GM20000 (cell line): ENCODE results near the gene SH3BP4.

ENCODE experiments used
- DNase-seq: peaks from one replicate; pipeline ENCODE4 v3.0.0; 2012; ENCODE audit warnings: low spot score
- CTCF ChIP-seq: IDR thresholded peaks from 2 replicates; pipeline ENCODE4 v1.5.1; 2012; ENCODE audit warnings: mild to moderate bottlenecking, control low read depth; ENCODE audit errors: extremely low read depth, missing control alignments

The SH3BP4 gene

GRCh38 chr2:234951664-234952269 is at the start of gene SH3BP4:
Gene SH3BP4, plus strand, starts transcription at chr2:234952017. Its CDS starts 82,986 bp downstream, at chr2:235035003.
- DNase-seq: peak; percentile 52

GRCh38 chr2:234904785-234905184 is 47.0 kb upstream of the SH3BP4 start:
- no peak for DNase-seq
- TF ChIP-seq CTCF: no peak

More at GRCh38 chr2:234951664-234952269, at the start of gene SH3BP4:
- no peak for TF ChIP-seq CTCF

GRCh38 chr2:234905547-234906265 is 46.1 kb upstream of the SH3BP4 start:
- no peak for TF ChIP-seq CTCF
- no peak for DNase-seq

- no peak for DNase-seq
- no peak for TF ChIP-seq CTCF
Measured at GRCh38 chr2:234910186-234910679, 41.6 kb upstream of the SH3BP4 start.

- DNase-seq: no peak
- no peak for TF ChIP-seq CTCF
Measured at GRCh38 chr2:234911271-234911670, 40.5 kb upstream of the SH3BP4 start.

GRCh38 chr2:234912437-234912836 is 39.4 kb upstream of the SH3BP4 start:
- TF ChIP-seq CTCF: no peak
- no peak for DNase-seq

GRCh38 chr2:234913208-234913626 is 38.6 kb upstream of the SH3BP4 start:
- no peak for TF ChIP-seq CTCF

More at GRCh38 chr2:234913208-234913626, 38.6 kb upstream of the SH3BP4 start:
- DNase-seq: no peak
